Hepatocyte (in vitro differentiated cells): ENCODE data around the gene COL21A1.

ENCODE experiments used
- CTCF ChIP-seq: fragments of 200-600 bp; sonication (generic); IDR thresholded peaks from 2 replicates; pipeline ENCODE4 v1.5.1; 2016; ENCODE audit warnings: antibody characterized with exemption, mild to moderate bottlenecking; ENCODE audit not compliant: poor library complexity
- EZH2 ChIP-seq: fragments of 200-600 bp; sonication (generic); IDR thresholded peaks from 2 replicates; pipeline ENCODE4 v1.6.1; 2016; ENCODE audit warnings: antibody characterized with exemption, mild to moderate bottlenecking, borderline replicate concordance
- EZH2phosphoT487 ChIP-seq: fragments of 200-600 bp; sonication (generic); IDR thresholded peaks from one replicate; pipeline ENCODE4 v1.6.1; 2018; ENCODE audit warnings: antibody characterized with exemption, mild to moderate bottlenecking, low read depth, moderate library complexity; ENCODE audit not compliant: unreplicated experiment, severe bottlenecking

GRCh38 chr6:56280126-56280525 lies 32.7 kb upstream of the COL21A1 start:
- TF ChIP-seq EZH2 (no peak), CTCF (no peak), EZH2phosphoT487 (no peak)
